Large intestine (tissue), 12 donors: ENCODE results near the gene ZNF234. TPM values are rescaled to one million over a fixed set of nuclear protein-coding genes. Genes with fewer than 3 reads are reported as not detected.

Experiments
- DNase-seq, 2 donors: peaks; one replicate each; pipeline versions ENCODE4 v3.0.0 to v3.0.0-alpha.2; 2013
- H3K27ac ChIP-seq: one replicate; pipeline ENCODE4 v1.5.1; 2013; ENCODE audit warnings: low read length
- H3K27me3 ChIP-seq: 2 replicates; pipeline ENCODE4 v1.6.1; 2013; ENCODE audit warnings: low read length; ENCODE audit not compliant: control insufficient read depth, insufficient read depth
- H3K36me3 ChIP-seq: 2 replicates; pipeline ENCODE4 v1.6.1; 2013; ENCODE audit warnings: low read length; ENCODE audit not compliant: control insufficient read depth, insufficient read depth
- H3K4me1 ChIP-seq: one replicate; pipeline ENCODE4 v1.6.1; 2013; ENCODE audit warnings: low read length; ENCODE audit not compliant: control insufficient read depth, insufficient read depth
- H3K4me3 ChIP-seq: one replicate; pipeline ENCODE4 v1.5.1; 2013; ENCODE audit warnings: low read length
- H3K9me3 ChIP-seq: one replicate; pipeline ENCODE4 v1.6.1; 2013; ENCODE audit warnings: mild to moderate bottlenecking, low read depth, low read length, moderate library complexity; ENCODE audit not compliant: control insufficient read depth
- WGBS: methylation state at CpG from one replicate; pipeline ENCODE4 v1.1.5; 2013; ENCODE audit warnings: low lambda C conversion rate; ENCODE audit not compliant: insufficient coverage; 5-methylcytosine and 5-hydroxymethylcytosine counted together
- long read RNA-seq, 11 donors: transcript quantifications; one replicate each; lab custom pipeline, GENCODE V29; 2026
- polyA plus RNA-seq: library from polyadenylated mRNA; unstranded; fragments of 120-200 nt; gene quantifications from one replicate; pipeline ENCODE4 v1.2.1, GENCODE V29; 2013

The ZNF234 gene
- polyA plus RNA-seq = 12.0 TPM
- long read RNA-seq, donor 1, full-length matches to known transcripts = 1 of 1 reads
- long read RNA-seq, donor 1, partial matches to known transcripts = 0 of 1 reads
- long read RNA-seq, donor 1, other reads (novel, unspliced or antisense) = 0 of 1 reads
- long read RNA-seq, donor 2, full-length matches to known transcripts = 2 of 2 reads
- long read RNA-seq, donor 2, partial matches to known transcripts = 0 of 2 reads
- long read RNA-seq, donor 2, other reads (novel, unspliced or antisense) = 0 of 2 reads
- long read RNA-seq, donor 3, full-length matches to known transcripts = 1 of 1 reads
- long read RNA-seq, donor 3, partial matches to known transcripts = 0 of 1 reads
- long read RNA-seq, donor 3, other reads (novel, unspliced or antisense) = 0 of 1 reads
- long read RNA-seq, donor 4 = 0 reads
- long read RNA-seq, donor 5, full-length matches to known transcripts = 1 of 1 reads
- long read RNA-seq, donor 5, partial matches to known transcripts = 0 of 1 reads
- long read RNA-seq, donor 5, other reads (novel, unspliced or antisense) = 0 of 1 reads
- long read RNA-seq, donor 6 = 0 reads
- long read RNA-seq, donor 7, full-length matches to known transcripts = 1 of 1 reads
- long read RNA-seq, donor 7, partial matches to known transcripts = 0 of 1 reads
- long read RNA-seq, donor 7, other reads (novel, unspliced or antisense) = 0 of 1 reads
- long read RNA-seq, donor 8, full-length matches to known transcripts = 3 of 3 reads
- long read RNA-seq, donor 8, partial matches to known transcripts = 0 of 3 reads
- long read RNA-seq, donor 8, other reads (novel, unspliced or antisense) = 0 of 3 reads
- long read RNA-seq, donor 9, partial matches to known transcripts = 0 of 1 reads
- long read RNA-seq, donor 9, other reads (novel, unspliced or antisense) = 0 of 1 reads
- long read RNA-seq, donor 10 = 0 reads
- long read RNA-seq, donor 11, partial matches to known transcripts = 0 of 1 reads
- long read RNA-seq, donor 11, other reads (novel, unspliced or antisense) = 0 of 1 reads

DNA sequence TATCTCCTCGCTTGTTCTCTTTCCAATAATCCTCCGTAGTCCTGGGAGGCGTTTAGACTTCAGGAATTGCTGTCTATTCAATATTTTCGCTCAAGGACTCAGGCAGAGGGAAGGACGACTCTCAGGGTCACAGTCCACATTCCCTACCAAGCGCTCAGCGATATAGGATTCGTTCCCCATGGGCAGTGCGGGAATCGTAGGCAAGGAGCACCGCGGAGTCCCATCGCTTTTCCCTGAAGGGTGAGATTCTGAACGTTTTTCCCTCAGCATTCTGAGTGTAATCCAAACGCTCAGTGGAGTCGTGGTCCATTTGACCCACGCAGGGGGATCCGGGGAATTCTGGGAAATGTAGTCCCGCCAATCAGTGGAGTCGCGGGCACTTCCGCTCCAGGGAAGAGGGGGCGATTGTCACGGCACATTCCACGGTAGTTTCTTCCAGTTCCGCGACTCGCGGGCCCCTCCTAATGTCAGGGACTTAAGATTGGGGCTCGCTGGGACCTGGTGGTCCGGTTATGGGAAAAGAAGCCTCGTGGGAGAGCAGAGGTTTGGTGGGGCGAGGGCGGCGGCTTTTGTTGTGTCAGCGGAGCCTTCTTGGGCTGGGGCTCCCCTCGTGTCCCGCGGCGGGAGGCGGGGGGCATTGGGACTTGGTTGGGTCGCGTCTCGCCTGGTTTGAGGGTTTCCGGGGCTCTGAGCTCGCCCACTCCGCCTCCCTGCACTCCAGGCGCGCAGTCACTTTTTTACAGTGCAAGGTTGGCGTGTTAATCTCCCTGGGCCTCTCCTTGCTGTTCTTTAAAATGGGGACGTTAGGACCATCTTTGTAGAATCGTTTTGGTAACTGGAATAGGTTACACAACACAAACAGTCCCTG lies at the start of gene ZNF234:
Gene ZNF234, plus strand, starts transcription at position 364 of the 868 bp plus-strand sequence. CDS start 3,079 bp downstream, outside the sequence.
- peak; percentile 74 to 94 for DNase-seq
- no peaks in the 10 kb centered on the region for H3K9me3 ChIP-seq
- H3K27ac ChIP-seq = peak within 1 kb of the TSS; percentile 93
- WGBS = 0% methylated on average over 1 of the region's 52 CpGs
- peaks cover 6% of the 10 kb centered on the region for H3K4me1 ChIP-seq
- peak within 1 kb of the TSS; percentile 99 for H3K4me3 ChIP-seq
- peaks cover 16% of the 10 kb centered on the region for H3K36me3 ChIP-seq
- no peaks in the 10 kb centered on the region for H3K27me3 ChIP-seq

- Histone ChIP-seq H3K4me3 (no peak overlapping the region), H3K4me1 (no peaks in the 10 kb centered on the region), H3K27ac (no peak overlapping the region), H3K9me3 (no peaks in the 10 kb centered on the region), H3K36me3 (peaks cover 6% of the 10 kb centered on the region), H3K27me3 (no peaks in the 10 kb centered on the region)
- no CpG with 5 or more reads among the region's 4 CpGs for WGBS
- DNase-seq = no peak
Measured at GRCh38 chr19:44092108-44092507, 49.2 kb upstream of the ZNF234 start.

DNA sequence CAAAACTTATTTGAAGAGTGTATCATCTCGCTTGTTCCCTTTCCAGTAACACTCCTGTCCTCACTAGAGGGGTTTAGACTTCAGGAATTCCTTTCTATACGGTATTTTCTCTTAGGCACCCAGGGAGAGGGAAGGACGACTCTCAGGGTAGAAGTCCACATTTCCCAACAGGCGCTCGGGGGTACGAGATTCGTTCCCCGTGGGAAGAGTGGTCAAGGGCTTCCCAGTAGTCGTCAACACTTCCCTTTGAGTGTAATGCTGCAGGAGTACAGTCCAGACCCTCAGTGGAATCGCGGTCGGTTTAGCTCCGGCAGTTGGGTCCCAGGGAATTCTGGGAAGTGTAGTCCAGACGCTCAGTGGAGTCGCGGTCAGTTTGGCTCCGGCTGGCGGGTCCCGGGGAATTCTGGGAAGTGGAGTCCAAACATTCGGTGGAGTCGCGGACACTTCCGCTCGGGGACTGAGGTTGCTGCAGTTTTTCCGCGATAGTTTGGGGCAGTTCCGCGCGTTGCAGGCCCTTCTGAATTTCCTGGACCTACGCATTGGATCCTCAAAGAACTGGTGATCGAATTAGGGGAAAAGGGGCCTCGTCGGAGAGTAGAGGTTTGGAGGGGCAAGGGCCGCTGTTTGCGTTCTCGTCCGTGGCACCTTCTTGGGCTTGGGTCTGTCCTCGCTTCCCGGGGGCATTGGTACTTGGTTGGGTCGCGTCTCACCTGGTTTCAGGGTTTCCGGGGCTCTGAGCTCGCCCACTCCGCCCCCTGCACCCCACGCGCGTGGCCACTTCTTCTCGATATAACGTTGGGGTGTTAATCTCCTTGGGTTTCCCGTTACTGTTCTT lies 47.2 kb upstream of the ZNF234 start, which contains the start of gene ZNF224:
Gene ZNF224, plus strand, starts transcription at position 431 of the 835 bp plus-strand sequence. CDS start 3,513 bp downstream, outside the sequence.
- Histone ChIP-seq H3K4me3 (peak within 1 kb of the TSS; percentile 65), H3K27ac (peak within 1 kb of the TSS; percentile 60), H3K4me1 (no peaks in the 10 kb centered on the region), H3K36me3 (peaks cover 16% of the 10 kb centered on the region), H3K27me3 (no peaks in the 10 kb centered on the region), H3K9me3 (no peaks in the 10 kb centered on the region)
- no CpG with 5 or more reads among the region's 50 CpGs for WGBS
- DNase-seq = peak; percentile 90 to 93

DNA sequence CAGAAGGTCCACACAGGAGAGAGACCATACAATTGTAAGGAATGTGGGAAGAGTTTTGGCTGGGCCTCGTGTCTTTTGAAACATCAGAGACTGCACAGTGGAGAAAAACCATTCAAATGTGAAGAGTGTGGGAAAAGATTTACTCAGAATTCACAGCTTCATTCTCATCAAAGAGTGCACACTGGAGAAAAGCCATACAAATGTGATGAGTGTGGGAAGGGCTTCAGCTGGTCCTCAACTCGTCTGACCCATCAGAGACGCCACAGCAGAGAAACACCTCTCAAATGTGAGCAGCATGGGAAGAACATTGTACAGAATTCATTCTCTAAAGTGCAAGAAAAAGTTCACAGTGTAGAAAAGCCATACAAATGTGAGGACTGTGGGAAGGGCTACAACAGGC lies 33.6 kb upstream of the ZNF234 start:
- Histone ChIP-seq H3K27me3 (no peaks in the 10 kb centered on the region), H3K36me3 (peaks cover 35% of the 10 kb centered on the region), H3K27ac (no peak overlapping the region), H3K9me3 (peaks cover 28% of the 10 kb centered on the region), H3K4me3 (no peak overlapping the region), H3K4me1 (no peaks in the 10 kb centered on the region)
- no CpG with 5 or more reads among the region's 3 CpGs for WGBS
- no peak for DNase-seq

DNA sequence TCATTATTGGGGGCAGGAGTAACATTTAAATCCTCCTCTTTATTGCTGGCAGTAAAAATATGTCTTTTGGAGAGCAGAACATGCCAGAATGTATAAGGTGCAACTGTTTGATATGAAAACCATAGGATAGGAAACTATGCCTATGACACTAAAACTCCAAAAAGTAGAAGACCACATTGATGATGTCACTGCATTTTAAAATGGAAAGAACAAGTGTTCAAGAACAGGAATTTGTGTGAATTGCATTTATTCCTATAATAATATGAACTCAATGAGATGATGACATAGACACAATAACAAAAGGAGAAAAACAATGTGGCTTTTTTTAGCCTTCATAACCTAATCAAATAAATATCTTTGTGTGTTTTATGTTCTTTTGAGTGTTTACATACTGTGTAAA lies 31.9 kb upstream of the ZNF234 start:
- no peak for DNase-seq
- Histone ChIP-seq H3K27me3 (no peaks in the 10 kb centered on the region), H3K4me3 (no peak overlapping the region), H3K36me3 (peaks cover 24% of the 10 kb centered on the region), H3K4me1 (no peaks in the 10 kb centered on the region), H3K27ac (no peak overlapping the region), H3K9me3 (peaks cover 22% of the 10 kb centered on the region)

GRCh38 chr19:44111910-44112463 lies 29.4 kb upstream of the ZNF234 start:
- DNase-seq = peak; percentile 37 to 65
- Histone ChIP-seq H3K9me3 (peaks cover 15% of the 10 kb centered on the region), H3K4me3 (peak overlapping the region; percentile 69), H3K27ac (no peak overlapping the region), H3K27me3 (no peaks in the 10 kb centered on the region), H3K36me3 (peaks cover 15% of the 10 kb centered on the region), H3K4me1 (no peaks in the 10 kb centered on the region)
- 0% methylated on average over 1 of the region's 17 CpGs for WGBS

- no peak for DNase-seq
- WGBS = 0% methylated on average over 2 of the region's 11 CpGs
- H3K27ac ChIP-seq = peak overlapping the region; percentile 11
- peaks cover 12% of the 10 kb centered on the region for H3K36me3 ChIP-seq
- H3K9me3 ChIP-seq = peaks cover 7% of the 10 kb centered on the region
- H3K4me1 ChIP-seq = no peaks in the 10 kb centered on the region
- peak overlapping the region; percentile 69 for H3K4me3 ChIP-seq
- no peaks in the 10 kb centered on the region for H3K27me3 ChIP-seq
Measured at GRCh38 chr19:44112802-44113137, 28.6 kb upstream of the ZNF234 start.

DNA sequence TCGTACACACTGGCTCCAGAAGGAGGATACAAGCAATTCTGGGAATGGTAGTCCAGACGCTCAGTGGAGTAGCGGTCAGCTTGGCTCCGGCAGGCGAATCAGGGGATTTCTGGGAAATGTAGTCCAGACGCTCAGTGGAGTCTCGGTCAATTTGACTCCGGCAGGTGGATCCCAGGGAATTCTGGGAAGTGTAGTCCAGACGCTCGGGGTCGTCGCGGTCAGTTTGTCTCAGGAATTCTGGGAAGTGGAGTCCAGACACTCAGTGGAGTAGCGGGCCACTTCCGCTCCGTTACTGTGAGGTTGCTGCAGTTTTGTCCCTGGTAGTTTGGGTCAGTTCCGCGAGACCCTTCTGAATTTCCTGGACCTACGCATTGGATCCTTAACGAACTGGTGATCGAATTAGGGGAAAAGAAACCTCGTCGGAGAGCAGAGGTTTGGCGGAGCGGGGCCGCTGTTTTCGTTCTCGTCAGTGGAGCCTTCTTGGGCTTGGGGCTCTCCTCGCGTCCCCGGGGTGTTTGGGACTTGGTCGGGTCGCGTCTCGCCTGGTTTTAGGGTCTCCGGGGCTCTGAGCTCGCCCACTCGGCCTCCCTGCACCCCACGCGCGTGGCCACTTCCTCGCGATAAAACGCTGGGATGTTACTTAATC lies 28.1 kb upstream of the ZNF234 start, which contains the start of gene ZNF225:
Gene ZNF225, plus strand, starts transcription at position 262 of the 646 bp plus-strand sequence. CDS start 2,429 bp downstream, outside the sequence.
- Histone ChIP-seq H3K27me3 (no peaks in the 10 kb centered on the region), H3K27ac (peak within 1 kb of the TSS; percentile 11), H3K9me3 (peaks cover 4% of the 10 kb centered on the region), H3K36me3 (peaks cover 14% of the 10 kb centered on the region), H3K4me1 (no peaks in the 10 kb centered on the region), H3K4me3 (peak within 1 kb of the TSS; percentile 69)
- WGBS = no CpG with 5 or more reads among the region's 44 CpGs
- DNase-seq = peak; percentile 98 to 99
